Measurements from ENCODE around the gene CNST. TPM values are rescaled to one million over a fixed set of nuclear protein-coding genes. Genes with fewer than 3 reads are reported as not detected.

Gene CNST
- total and polyA plus RNA-seq, 2 of the 13 experiments (the other 11 are each of a cell fraction or from before 2014, with no cell fraction given): 6.3 to 12.4 TPM

- 0 out of 2 replicates have a peak, but pooled peaks have one; percentile 46 for TF ChIP-seq AHDC1 (CRISPR knock-in tag; IDR thresholded peaks at IDR 0.05; ENCODE audit: borderline replicate concordance)
- TF ChIP-seq ZNF704 (CRISPR knock-in tag; IDR thresholded peaks at IDR 0.05; ENCODE audit: borderline replicate concordance): no peak
- no peak for TF ChIP-seq TBX3 (IDR thresholded peaks at IDR 0.05; ENCODE audit: borderline replicate concordance)
- no peak for TF ChIP-seq ZIK1 (CRISPR knock-in tag; IDR thresholded peaks at IDR 0.05; ENCODE audit: borderline replicate concordance, low read depth)
- TF ChIP-seq NFE2L2 (IDR thresholded peaks at IDR 0.05; ENCODE audit: low read length): no peak
- no peak for TF ChIP-seq ZNF891 (CRISPR knock-in tag; IDR thresholded peaks at IDR 0.05)
- TF ChIP-seq HNRNPLL (IDR thresholded peaks at IDR 0.05; ENCODE audit: low read depth, low read length, poor library complexity, severe bottlenecking): no peak
- no peak for TF ChIP-seq ZFP41 (CRISPR knock-in tag; IDR thresholded peaks at IDR 0.05; ENCODE audit: borderline replicate concordance)
- TF ChIP-seq IKZF4 (CRISPR knock-in tag; IDR thresholded peaks at IDR 0.05; ENCODE audit: borderline replicate concordance, low read depth, not compliant biosample characterization): no peak
- no peak for TF ChIP-seq ZNF3 (CRISPR knock-in tag; IDR thresholded peaks at IDR 0.05)
- no peak for TF ChIP-seq MBD4 (IDR thresholded peaks at IDR 0.05; ENCODE audit: borderline replicate concordance, low read length)
- no peak for TF ChIP-seq ZNF552 (CRISPR knock-in tag; IDR thresholded peaks at IDR 0.05; ENCODE audit: borderline replicate concordance)
- peak; percentile 72; the same call in 1 of the 2 replicates for TF ChIP-seq FOXC1 (CRISPR knock-in tag; IDR thresholded peaks at IDR 0.05; ENCODE audit: borderline replicate concordance)
- TF ChIP-seq DBP (CRISPR knock-in tag; IDR thresholded peaks at IDR 0.05; ENCODE audit: not compliant biosample characterization): no peak
- no peak for TF ChIP-seq SIN3A (IDR thresholded peaks at IDR 0.05; ENCODE audit: borderline replicate concordance, low read depth, low read length)
- no peak for TF ChIP-seq PCBP1 (IDR thresholded peaks at IDR 0.05; ENCODE audit: borderline replicate concordance, low read depth, low read length)
- no peak for TF ChIP-seq ZBTB3 (CRISPR knock-in tag; IDR thresholded peaks at IDR 0.05; ENCODE audit: borderline replicate concordance, low read depth)
- no peak for TF ChIP-seq TFE3 (CRISPR knock-in tag; IDR thresholded peaks at IDR 0.05)
- no peak for TF ChIP-seq SIN3B (IDR thresholded peaks at IDR 0.05; ENCODE audit: low read length)
- TF ChIP-seq CBX1 (IDR thresholded peaks at IDR 0.05; ENCODE audit: low read depth): no peak
- no peak for TF ChIP-seq ZBTB38 (CRISPR knock-in tag; IDR thresholded peaks at IDR 0.05)
Measured at GRCh38 chr1:246711548-246712003, 145.3 kb downstream of the CNST start (continued).

All from HepG2 (cell line).